Hepatocyte (in vitro differentiated cells): ENCODE measurements around the gene CELSR1. TPM values are rescaled to one million over a fixed set of nuclear protein-coding genes. Genes with fewer than 3 reads are reported as not detected.

Experiments
- DNase-seq: peaks from one replicate; pipeline ENCODE4 v3.0.0-alpha.2; 2016; ENCODE audit warnings: low spot score
- H2AFZ ChIP-seq: fragments of 200-600 bp; sonication (generic); 2 replicates; pipeline ENCODE4 v1.6.0; 2016; ENCODE audit warnings: antibody characterized with exemption, mild to moderate bottlenecking
- H3K27ac ChIP-seq: fragments of 200-600 bp; sonication (generic); 2 replicates; pipeline ENCODE4 v1.5.1; 2016; ENCODE audit warnings: mild to moderate bottlenecking
- H3K27me3 ChIP-seq: fragments of 200-600 bp; sonication (generic); 2 replicates; pipeline ENCODE4 v1.6.1; 2016
- H3K36me3 ChIP-seq: fragments of 200-600 bp; sonication (generic); replicated peaks from 2 replicates; pipeline ENCODE4 v1.5.1; 2016; ENCODE audit warnings: low read depth; ENCODE audit not compliant: insufficient read depth
- H3K4me1 ChIP-seq: fragments of 200-600 bp; sonication (generic); 2 replicates; pipeline ENCODE4 v1.5.1; 2016; ENCODE audit warnings: mild to moderate bottlenecking, moderate library complexity; ENCODE audit not compliant: insufficient read depth
- H3K4me2 ChIP-seq: fragments of 200-600 bp; sonication (generic); 2 replicates; pipeline ENCODE4 v1.6.0; 2016
- H3K4me3 ChIP-seq: fragments of 200-600 bp; sonication (generic); 2 replicates; pipeline ENCODE4 v1.5.1; 2016; ENCODE audit warnings: mild to moderate bottlenecking
- H3K79me2 ChIP-seq: fragments of 200-600 bp; sonication (generic); 2 replicates; pipeline ENCODE4 v1.6.0; 2017; ENCODE audit warnings: mild to moderate bottlenecking
- H3K9me2 ChIP-seq: fragments of 200-600 bp; sonication (generic); replicated peaks from 2 replicates; pipeline ENCODE4 v1.6.0; 2017; ENCODE audit warnings: mild to moderate bottlenecking; ENCODE audit not compliant: insufficient read depth
- H3K9me3 ChIP-seq: fragments of 200-600 bp; sonication (generic); 2 replicates; pipeline ENCODE4 v1.5.1; 2016; ENCODE audit warnings: low read depth, mild to moderate bottlenecking
- H4K20me1 ChIP-seq: fragments of 200-600 bp; sonication (generic); 2 replicates; pipeline ENCODE4 v1.6.0; 2016; ENCODE audit warnings: mild to moderate bottlenecking; ENCODE audit not compliant: insufficient read depth, poor library complexity, severe bottlenecking
- CTCF ChIP-seq: fragments of 200-600 bp; sonication (generic); IDR thresholded peaks from 2 replicates; pipeline ENCODE4 v1.5.1; 2016; ENCODE audit warnings: antibody characterized with exemption, mild to moderate bottlenecking; ENCODE audit not compliant: poor library complexity
- EZH2 ChIP-seq: fragments of 200-600 bp; sonication (generic); IDR thresholded peaks from 2 replicates; pipeline ENCODE4 v1.6.1; 2016; ENCODE audit warnings: antibody characterized with exemption, mild to moderate bottlenecking, borderline replicate concordance
- EZH2phosphoT487 ChIP-seq: fragments of 200-600 bp; sonication (generic); IDR thresholded peaks from one replicate; pipeline ENCODE4 v1.6.1; 2018; ENCODE audit warnings: antibody characterized with exemption, mild to moderate bottlenecking, low read depth, moderate library complexity; ENCODE audit not compliant: unreplicated experiment, severe bottlenecking
- WGBS: methylation state at CpG from one replicate; pipeline ENCODE4 v1.1.6; 2016; ENCODE audit warnings: low lambda C conversion rate; ENCODE audit errors: missing lambda C conversion rate; 5-methylcytosine and 5-hydroxymethylcytosine counted together
- polyA plus RNA-seq: library from polyadenylated mRNA; unstranded; fragments of >200 nt; fragmentation: Nextera tagmentation; extraction: Ambion mirVana; gene quantifications from 2 replicates; pipeline ENCODE4 v1.2.1, GENCODE V29; 2016
- total RNA-seq: library from RNA; depleted of rRNA; stranded (reverse); fragments of >200 nt; gene quantifications from 2 replicates; pipeline ENCODE4 v1.2.3, GENCODE V29; 2014

Gene CELSR1
- total and polyA plus RNA-seq, 2 experiments from 2014 or later, result 3.0 to 8.7 TPM

- H3K36me3 ChIP-seq, result no peaks in the 10 kb centered on the region
- no peak overlapping the region for H3K27ac ChIP-seq
- H4K20me1 ChIP-seq, result no peaks in the 10 kb centered on the region
- no peak overlapping the region for H3K4me3 ChIP-seq
- no peaks in the 10 kb centered on the region for H3K9me2 ChIP-seq
- H3K27me3 ChIP-seq, result no peaks in the 10 kb centered on the region
- H3K4me1 ChIP-seq, result no peaks in the 10 kb centered on the region
- H3K9me3 ChIP-seq, result no peaks in the 10 kb centered on the region
- no peak for TF ChIP-seq CTCF
- H2AFZ ChIP-seq, result no peak overlapping the region
- no peaks in the 10 kb centered on the region for H3K79me2 ChIP-seq
- no peak for DNase-seq
- no peak overlapping the region for H3K4me2 ChIP-seq
- WGBS, result 97% methylated on average over 15 of the region's 15 CpGs
Observed at GRCh38 chr22:46322711-46323110, 214.7 kb downstream of the CELSR1 start.

- no peak overlapping the region for H3K4me3 ChIP-seq
- H3K9me3 ChIP-seq, result no peaks in the 10 kb centered on the region
- no peaks in the 10 kb centered on the region for H3K79me2 ChIP-seq
- TF ChIP-seq CTCF (no peak), EZH2 (no peak), EZH2phosphoT487 (no peak)
- H3K9me2 ChIP-seq, result no peaks in the 10 kb centered on the region
- no peaks in the 10 kb centered on the region for H3K4me1 ChIP-seq
- no peak for DNase-seq
- no peak overlapping the region for H3K27ac ChIP-seq
- H2AFZ ChIP-seq, result no peak overlapping the region
- no peaks in the 10 kb centered on the region for H4K20me1 ChIP-seq
- no peaks in the 10 kb centered on the region for H3K36me3 ChIP-seq
- no peaks in the 10 kb centered on the region for H3K27me3 ChIP-seq
- no peak overlapping the region for H3K4me2 ChIP-seq
- 95% methylated on average over 18 of the region's 20 CpGs for WGBS
Observed at GRCh38 chr22:46320716-46321386, 216.6 kb downstream of the CELSR1 start.

DNA sequence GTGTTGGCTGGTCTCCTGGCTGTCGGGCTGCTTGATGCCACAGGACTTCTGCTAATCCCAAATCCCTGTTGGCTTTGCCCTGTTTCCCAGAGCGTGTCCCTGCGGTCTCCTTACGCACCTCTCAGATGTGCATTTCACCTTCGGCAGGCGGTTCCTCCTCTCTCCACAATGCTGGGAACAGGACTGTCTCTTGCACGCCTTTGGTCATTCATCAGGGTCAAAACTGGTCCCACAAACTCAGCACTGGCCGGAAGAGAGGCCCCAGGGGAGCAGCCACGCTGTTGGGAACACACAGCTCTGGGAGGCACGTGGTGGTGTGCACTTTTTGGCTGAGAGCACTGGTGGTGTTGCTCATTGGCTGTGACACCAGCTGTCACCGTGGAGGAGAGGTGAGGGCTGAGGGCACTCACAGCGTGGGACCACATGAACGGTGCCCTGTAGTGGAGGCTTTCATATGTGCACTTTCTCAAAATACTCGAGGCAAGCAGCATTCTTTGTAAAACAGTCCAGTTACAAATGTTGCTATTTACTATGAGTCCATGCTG is 217.2 kb downstream of the CELSR1 start:
- Histone ChIP-seq H3K79me2 (no peaks in the 10 kb centered on the region), H4K20me1 (no peaks in the 10 kb centered on the region)
- 97% methylated on average over 14 of the region's 14 CpGs for WGBS

More for the DNA sequence above, 217.2 kb downstream of the CELSR1 start:
- no peaks in the 10 kb centered on the region for H3K9me3 ChIP-seq
- H3K4me2 ChIP-seq, result no peak overlapping the region
- TF ChIP-seq EZH2phosphoT487 (no peak), EZH2 (no peak), CTCF (no peak)
- no peak overlapping the region for H3K27ac ChIP-seq
- DNase-seq, result no peak
- no peaks in the 10 kb centered on the region for H3K9me2 ChIP-seq
- H3K4me3 ChIP-seq, result no peak overlapping the region
- H2AFZ ChIP-seq, result no peak overlapping the region
- H3K36me3 ChIP-seq, result no peaks in the 10 kb centered on the region
- H3K4me1 ChIP-seq, result no peaks in the 10 kb centered on the region
- H3K27me3 ChIP-seq, result no peaks in the 10 kb centered on the region
